ENCODE data around the gene AOPEP.
"Not testable (repeated sequence)": the region's sequence is repeated elsewhere in the genome, so short reads cannot be mapped to it uniquely, and the experiment has no call there.

The AOPEP gene

GRCh38 chr9:94960964-94961363, 234.5 kb downstream of the AOPEP start:
- Histone ChIP-seq H3K4me1 (ENCODE audit: control extremely low read depth in 1 of 4, control insufficient read depth in 4 of 4, insufficient read depth in 4 of 4, low read length in 3 of 4) (no peaks in the 10 kb centered on the region), H3K4me3 (ENCODE audit: control insufficient read depth in 1 of 7, extremely low read depth in 1 of 7, insufficient read depth in 4 of 7, low read depth in 2 of 7, low read length in 6 of 7) (no peak overlapping the region), H3K27me3 (replicated peaks in 2 of 5; ENCODE audit: control insufficient read depth in 4 of 5, insufficient read depth in 5 of 5, low read length in 4 of 5) (no peaks in the 10 kb centered on the region), H3K36me3 (ENCODE audit: control insufficient read depth in 4 of 4, insufficient read depth in 4 of 4, low read length in 3 of 4) (peaks cover 0 to 3% (median 3%) of the 10 kb centered on the region in 4 experiments), H3K27ac (ENCODE audit: insufficient read depth in 1 of 2, low read depth in 1 of 2, low read length in 2 of 2, poor library complexity in 1 of 2, severe bottlenecking in 2 of 2) (no peak overlapping the region), H3K9me3 (ENCODE audit: control extremely low read depth in 1 of 5, control insufficient read depth in 4 of 5, insufficient read depth in 2 of 5, low read depth in 1 of 5, low read length in 4 of 5) (no peaks in the 10 kb centered on the region)
- WGBS (ENCODE audit: insufficient coverage), result 100% methylated on average over 2 of the region's 5 CpGs
- POLR2A ChIA-PET, result no interaction called here
- CTCF ChIA-PET, result interaction anchor here (0.9 kb wide), 1 partner anchor 44 kb away, joined by 3 read pairs; no protein-coding TSS in a partner anchor
- DNase-seq, result no peak

- POLR2A ChIA-PET, result no interaction called here
- H3K36me3 ChIP-seq (ENCODE audit: control insufficient read depth in 4 of 4, insufficient read depth in 4 of 4, low read length in 3 of 4), result peaks cover 0 to 2% (median 0%) of the 10 kb centered on the region in 4 experiments
Measured at GRCh38 chr9:94961870-94962269, 235.4 kb downstream of the AOPEP start.

DNA sequence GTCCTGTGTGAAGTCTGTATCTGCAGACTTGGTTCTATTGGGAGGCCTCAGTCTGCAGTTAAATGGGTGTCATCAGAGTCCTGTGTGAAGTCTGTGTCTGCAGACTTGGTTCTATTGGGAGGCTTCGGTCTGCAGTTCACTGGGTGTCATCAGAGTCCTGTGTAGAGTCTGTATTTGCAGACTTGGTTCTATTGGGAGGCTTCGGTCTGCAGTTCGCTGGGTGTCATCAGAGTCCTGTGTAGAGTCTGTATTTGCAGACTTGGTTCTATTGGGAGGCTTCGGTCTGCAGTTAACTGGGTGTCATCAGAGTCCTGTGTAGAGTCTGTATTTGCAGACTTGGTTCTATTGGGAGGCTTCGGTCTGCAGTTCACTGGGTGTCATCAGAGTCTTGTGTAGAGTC, 239.1 kb downstream of the AOPEP start:
- H3K27ac ChIP-seq (ENCODE audit: insufficient read depth in 1 of 2, low read depth in 1 of 2, low read length in 2 of 2, poor library complexity in 1 of 2, severe bottlenecking in 2 of 2); CTCF ChIA-PET; H3K9me3 ChIP-seq (ENCODE audit: control extremely low read depth in 1 of 5, control insufficient read depth in 4 of 5, insufficient read depth in 2 of 5, low read depth in 1 of 5, low read length in 4 of 5); H3K4me3 ChIP-seq (ENCODE audit: control insufficient read depth in 1 of 7, extremely low read depth in 1 of 7, insufficient read depth in 4 of 7, low read depth in 2 of 7, low read length in 6 of 7); DNase-seq; H3K36me3 ChIP-seq (ENCODE audit: control insufficient read depth in 4 of 4, insufficient read depth in 4 of 4, low read length in 3 of 4); POLR2A ChIA-PET; H3K27me3 ChIP-seq (replicated peaks in 2 of 5; ENCODE audit: control insufficient read depth in 4 of 5, insufficient read depth in 5 of 5, low read length in 4 of 5); H3K4me1 ChIP-seq (ENCODE audit: control extremely low read depth in 1 of 4, control insufficient read depth in 4 of 4, insufficient read depth in 4 of 4, low read length in 3 of 4): not testable (repeated sequence)
- WGBS (ENCODE audit: insufficient coverage), result 100% methylated on average over 3 of the region's 5 CpGs

More at GRCh38 chr9:94961870-94962269, 235.4 kb downstream of the AOPEP start:
- Histone ChIP-seq H3K4me3 (ENCODE audit: control insufficient read depth in 1 of 7, extremely low read depth in 1 of 7, insufficient read depth in 4 of 7, low read depth in 2 of 7, low read length in 6 of 7) (no peak overlapping the region), H3K27ac (ENCODE audit: insufficient read depth in 1 of 2, low read depth in 1 of 2, low read length in 2 of 2, poor library complexity in 1 of 2, severe bottlenecking in 2 of 2) (no peak overlapping the region), H3K9me3 (ENCODE audit: control extremely low read depth in 1 of 5, control insufficient read depth in 4 of 5, insufficient read depth in 2 of 5, low read depth in 1 of 5, low read length in 4 of 5) (no peaks in the 10 kb centered on the region), H3K4me1 (ENCODE audit: control extremely low read depth in 1 of 4, control insufficient read depth in 4 of 4, insufficient read depth in 4 of 4, low read length in 3 of 4) (no peaks in the 10 kb centered on the region), H3K27me3 (replicated peaks in 2 of 5; ENCODE audit: control insufficient read depth in 4 of 5, insufficient read depth in 5 of 5, low read length in 4 of 5) (no peaks in the 10 kb centered on the region)
- 100% methylated on average over 1 of the region's 2 CpGs for WGBS (ENCODE audit: insufficient coverage)
- CTCF ChIA-PET, result interaction anchor here (0.9 kb wide), 1 partner anchor 96 kb away, joined by 3 read pairs; no protein-coding TSS in a partner anchor
- DNase-seq, result no peak

GRCh38 chr9:94966046-94966445, 239.5 kb downstream of the AOPEP start:
- H3K36me3 ChIP-seq (ENCODE audit: control insufficient read depth in 4 of 4, insufficient read depth in 4 of 4, low read length in 3 of 4); H3K27me3 ChIP-seq (replicated peaks in 2 of 5; ENCODE audit: control insufficient read depth in 4 of 5, insufficient read depth in 5 of 5, low read length in 4 of 5); CTCF ChIA-PET; H3K27ac ChIP-seq (ENCODE audit: insufficient read depth in 1 of 2, low read depth in 1 of 2, low read length in 2 of 2, poor library complexity in 1 of 2, severe bottlenecking in 2 of 2); DNase-seq; H3K9me3 ChIP-seq (ENCODE audit: control extremely low read depth in 1 of 5, control insufficient read depth in 4 of 5, insufficient read depth in 2 of 5, low read depth in 1 of 5, low read length in 4 of 5); POLR2A ChIA-PET; H3K4me1 ChIP-seq (ENCODE audit: control extremely low read depth in 1 of 4, control insufficient read depth in 4 of 4, insufficient read depth in 4 of 4, low read length in 3 of 4); H3K4me3 ChIP-seq (ENCODE audit: control insufficient read depth in 1 of 7, extremely low read depth in 1 of 7, insufficient read depth in 4 of 7, low read depth in 2 of 7, low read length in 6 of 7): not testable (repeated sequence)
- WGBS (ENCODE audit: insufficient coverage), result 100% methylated on average over 2 of the region's 3 CpGs

- Histone ChIP-seq H3K4me3 (ENCODE audit: control insufficient read depth in 1 of 7, extremely low read depth in 1 of 7, insufficient read depth in 4 of 7, low read depth in 2 of 7, low read length in 6 of 7) (no peak overlapping the region), H3K27ac (ENCODE audit: insufficient read depth in 1 of 2, low read depth in 1 of 2, low read length in 2 of 2, poor library complexity in 1 of 2, severe bottlenecking in 2 of 2) (no peak overlapping the region), H3K36me3 (ENCODE audit: control insufficient read depth in 4 of 4, insufficient read depth in 4 of 4, low read length in 3 of 4) (peaks cover 0 to 3% (median 1%) of the 10 kb centered on the region in 4 experiments), H3K27me3 (replicated peaks in 2 of 5; ENCODE audit: control insufficient read depth in 4 of 5, insufficient read depth in 5 of 5, low read length in 4 of 5) (no peaks in the 10 kb centered on the region), H3K4me1 (ENCODE audit: control extremely low read depth in 1 of 4, control insufficient read depth in 4 of 4, insufficient read depth in 4 of 4, low read length in 3 of 4) (no peaks in the 10 kb centered on the region), H3K9me3 (ENCODE audit: control extremely low read depth in 1 of 5, control insufficient read depth in 4 of 5, insufficient read depth in 2 of 5, low read depth in 1 of 5, low read length in 4 of 5) (no peaks in the 10 kb centered on the region)
- no peak for DNase-seq
- CTCF ChIA-PET, result interaction anchor here (0.5 kb wide), 1 partner anchor 35 kb away, joined by 3 read pairs; no protein-coding TSS in a partner anchor
- 100% methylated on average over 1 of the region's 1 CpG for WGBS (ENCODE audit: insufficient coverage)
- POLR2A ChIA-PET, result no interaction called here
Measured at GRCh38 chr9:94967482-94967881, 241.0 kb downstream of the AOPEP start.

GRCh38 chr9:94971378-94972131, 245.1 kb downstream of the AOPEP start:
- Histone ChIP-seq H3K4me3 (ENCODE audit: control insufficient read depth in 1 of 7, extremely low read depth in 1 of 7, insufficient read depth in 4 of 7, low read depth in 2 of 7, low read length in 6 of 7) (no peak overlapping the region), H3K36me3 (ENCODE audit: control insufficient read depth in 4 of 4, insufficient read depth in 4 of 4, low read length in 3 of 4) (peaks cover 0 to 3% (median 0%) of the 10 kb centered on the region in 4 experiments), H3K4me1 (ENCODE audit: control extremely low read depth in 1 of 4, control insufficient read depth in 4 of 4, insufficient read depth in 4 of 4, low read length in 3 of 4) (no peaks in the 10 kb centered on the region), H3K27ac (ENCODE audit: insufficient read depth in 1 of 2, low read depth in 1 of 2, low read length in 2 of 2, poor library complexity in 1 of 2, severe bottlenecking in 2 of 2) (no peak overlapping the region), H3K9me3 (ENCODE audit: control extremely low read depth in 1 of 5, control insufficient read depth in 4 of 5, insufficient read depth in 2 of 5, low read depth in 1 of 5, low read length in 4 of 5) (no peaks in the 10 kb centered on the region), H3K27me3 (replicated peaks in 2 of 5; ENCODE audit: control insufficient read depth in 4 of 5, insufficient read depth in 5 of 5, low read length in 4 of 5) (no peaks in the 10 kb centered on the region)
- 95% methylated on average over 13 of the region's 13 CpGs for WGBS (ENCODE audit: insufficient coverage)
- ChIA-PET CTCF (no interaction called here), POLR2A (no interaction called here)
- DNase-seq, result no peak

DNA sequence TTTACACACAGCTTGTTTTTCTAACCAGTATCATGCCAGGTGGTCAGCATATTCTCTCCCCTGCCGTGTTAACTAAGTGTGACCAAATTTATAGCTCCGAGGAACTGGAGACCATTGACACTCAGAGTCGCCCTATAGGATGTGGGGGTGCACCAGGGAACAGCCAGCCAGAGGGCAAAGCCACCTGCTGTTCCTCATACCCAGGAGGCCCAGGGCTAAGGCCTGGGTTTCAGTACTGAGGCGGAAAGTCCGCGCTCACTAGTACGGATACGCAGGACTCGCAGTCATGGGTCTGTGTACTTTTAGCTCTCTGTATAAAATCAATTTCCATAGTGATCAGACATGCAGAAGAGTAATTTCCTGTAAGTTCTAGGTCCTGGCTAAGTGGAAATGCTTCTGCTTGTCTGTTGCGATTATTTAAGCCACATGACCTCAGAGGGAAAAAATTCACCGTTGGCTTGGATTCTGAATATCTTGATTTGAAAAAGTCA, 247.0 kb downstream of the AOPEP start:
- 95% methylated on average over 8 of the region's 11 CpGs for WGBS (ENCODE audit: insufficient coverage)
- no peaks in the 10 kb centered on the region for H3K4me1 ChIP-seq (ENCODE audit: control extremely low read depth in 1 of 4, control insufficient read depth in 4 of 4, insufficient read depth in 4 of 4, low read length in 3 of 4)
- H3K36me3 ChIP-seq (ENCODE audit: control insufficient read depth in 4 of 4, insufficient read depth in 4 of 4, low read length in 3 of 4), result peaks cover 0 to 3% (median 0%) of the 10 kb centered on the region in 4 experiments
- ChIA-PET CTCF (interaction anchor here (1.0 kb wide), 3 partner anchors 10 to 370 kb away, joined by 3 read pairs; no protein-coding TSS in a partner anchor), POLR2A (no interaction called here)
- no peak overlapping the region for H3K27ac ChIP-seq (ENCODE audit: insufficient read depth in 1 of 2, low read depth in 1 of 2, low read length in 2 of 2, poor library complexity in 1 of 2, severe bottlenecking in 2 of 2)
- H3K4me3 ChIP-seq (ENCODE audit: control insufficient read depth in 1 of 7, extremely low read depth in 1 of 7, insufficient read depth in 4 of 7, low read depth in 2 of 7, low read length in 6 of 7), result no peak overlapping the region
- no peak for DNase-seq
- no peaks in the 10 kb centered on the region for H3K9me3 ChIP-seq (ENCODE audit: control extremely low read depth in 1 of 5, control insufficient read depth in 4 of 5, insufficient read depth in 2 of 5, low read depth in 1 of 5, low read length in 4 of 5)
- H3K27me3 ChIP-seq (replicated peaks in 2 of 5; ENCODE audit: control insufficient read depth in 4 of 5, insufficient read depth in 5 of 5, low read length in 4 of 5), result no peaks in the 10 kb centered on the region
